ENCODE measurements around the gene LZTS3.

- no peak for TF ChIP-seq CTCF (IDR thresholded peaks at IDR 0.05)
- no peak for TF ChIP-seq POLR2AphosphoS5 (IDR thresholded peaks at IDR 0.05)
These were observed 36.6 kb upstream of the LZTS3 start for GRCh38 chr20:3209946-3210317.
